Muscle of arm (tissue), 14 donors: Measurements from ENCODE around the gene LYRM1. TPM values are rescaled to one million over a fixed set of nuclear protein-coding genes. Genes with fewer than 3 reads are reported as not detected.
"Not testable (repeated sequence)": the region's sequence is repeated elsewhere in the genome, so short reads cannot be mapped to it uniquely, and the experiment has no call there.

Experiments used
- DNase-seq: peaks from one replicate; pipeline ENCODE4 v3.0.0-alpha.2; 2013
- long read RNA-seq, 11 donors: transcript quantifications; one replicate each; lab custom pipeline, GENCODE V29; 2026
- polyA plus RNA-seq, 12 donors: library from polyadenylated mRNA; unstranded; fragments of 120-200 nt; gene quantifications; one replicate each; pipeline ENCODE4 v1.2.1, GENCODE V29; 2013; ENCODE audit not compliant: insufficient read length in 12 of 12

LYRM1 gene
- polyA plus RNA-seq: 10 to 100 TPM in 11 of 12 donors, not detected in 1; 18.8 to 25.2 (median 22.5) TPM
- long read RNA-seq, donor 1, transcript LYRM1-208 (4 exons, 460 nt): major isoform, 9 of 17 reads
- long read RNA-seq, donor 1, transcript LYRM1-209 (5 exons, 857 nt): minor isoform, 6 of 17 reads
- long read RNA-seq, donor 1, partial matches to known transcripts: 0 of 17 reads
- long read RNA-seq, donor 1, other reads (novel, unspliced or antisense): 0 of 17 reads
- long read RNA-seq, donor 2, partial matches to known transcripts: 0 of 4 reads
- long read RNA-seq, donor 2, other reads (novel, unspliced or antisense): 0 of 4 reads
- long read RNA-seq, donor 3, partial matches to known transcripts: 0 of 3 reads
- long read RNA-seq, donor 3, other reads (novel, unspliced or antisense): 0 of 3 reads
- long read RNA-seq, donor 4, partial matches to known transcripts: 0 of 1 reads
- long read RNA-seq, donor 4, other reads (novel, unspliced or antisense): 0 of 1 reads
- long read RNA-seq, donor 5, transcript LYRM1-208 (4 exons, 460 nt): major isoform, 7 of 35 reads
- long read RNA-seq, donor 5, partial matches to known transcripts: 21 of 35 reads
- long read RNA-seq, donor 5, other reads (novel, unspliced or antisense): 0 of 35 reads
- long read RNA-seq, donor 6, partial matches to known transcripts: 0 of 2 reads
- long read RNA-seq, donor 6, other reads (novel, unspliced or antisense): 0 of 2 reads
- long read RNA-seq, donor 7, partial matches to known transcripts: 0 of 1 reads
- long read RNA-seq, donor 7, other reads (novel, unspliced or antisense): 0 of 1 reads
- long read RNA-seq, donor 8, partial matches to known transcripts: 0 of 4 reads
- long read RNA-seq, donor 8, other reads (novel, unspliced or antisense): 0 of 4 reads
- long read RNA-seq, donor 9, partial matches to known transcripts: 0 of 3 reads
- long read RNA-seq, donor 9, other reads (novel, unspliced or antisense): 0 of 3 reads
- long read RNA-seq, donor 10, partial matches to known transcripts: 0 of 4 reads
- long read RNA-seq, donor 10, other reads (novel, unspliced or antisense): 0 of 4 reads
- long read RNA-seq, donor 11, partial matches to known transcripts: 0 of 7 reads
- long read RNA-seq, donor 11, other reads (novel, unspliced or antisense): 0 of 7 reads

- DNase-seq: peak; percentile 99
Observed at GRCh38 chr16:20900299-20901067, at the start of gene LYRM1, which contains the start of gene DCUN1D3. LYRM1 (plus strand) TSS chr16:20900771; CDS start chr16:20915556, 14,785 bp downstream. DCUN1D3 (minus strand) TSS chr16:20900358; CDS start chr16:20862538, 37,820 bp downstream.

- DNase-seq: no peak
Observed at GRCh38 chr16:20850981-20851380, 49.6 kb upstream of the LYRM1 start.

GRCh38 chr16:20851601-20852000, 49.0 kb upstream of the LYRM1 start:
- DNase-seq: peak; percentile 79

- DNase-seq: no peak
Observed at GRCh38 chr16:20853143-20853542, 47.4 kb upstream of the LYRM1 start.

GRCh38 chr16:20853981-20854620, 46.5 kb upstream of the LYRM1 start:
- no peak for DNase-seq

- no peak for DNase-seq
Observed at GRCh38 chr16:20854963-20855362, 45.6 kb upstream of the LYRM1 start.

GRCh38 chr16:20857281-20857680, 43.3 kb upstream of the LYRM1 start:
- DNase-seq: no peak

- DNase-seq: no peak
Observed at GRCh38 chr16:20859229-20859628, 41.3 kb upstream of the LYRM1 start.

GRCh38 chr16:20859699-20860098, 40.9 kb upstream of the LYRM1 start:
- DNase-seq: no peak

- DNase-seq: no peak
Observed at GRCh38 chr16:20860361-20860760, 40.2 kb upstream of the LYRM1 start.

- not testable (repeated sequence) for DNase-seq
Observed at GRCh38 chr16:20860995-20861394, 39.6 kb upstream of the LYRM1 start.

GRCh38 chr16:20862162-20862960, 38.2 kb upstream of the LYRM1 start:
- DNase-seq: no peak

GRCh38 chr16:20864376-20864775, 36.2 kb upstream of the LYRM1 start:
- DNase-seq: not testable (repeated sequence)

GRCh38 chr16:20865420-20866131, 35.0 kb upstream of the LYRM1 start:
- DNase-seq: no peak

- DNase-seq: no peak
Observed at GRCh38 chr16:20866145-20866772, 34.3 kb upstream of the LYRM1 start.

GRCh38 chr16:20866801-20867200, 33.8 kb upstream of the LYRM1 start:
- DNase-seq: no peak

- no peak for DNase-seq
Observed at GRCh38 chr16:20867585-20867984, 33.0 kb upstream of the LYRM1 start.

- peak; percentile 52 for DNase-seq
Observed at GRCh38 chr16:20868890-20869289, 31.7 kb upstream of the LYRM1 start.
